Measurements from ENCODE around the gene TRMT2A. TPM values are rescaled to one million over a fixed set of nuclear protein-coding genes. Genes with fewer than 3 reads are reported as not detected.
A peak's percentile ranks its signal among the peaks of the same experiment; 100 is the strongest.

TRMT2A gene
- total RNA-seq, 1 donor from 2014 or later: 24.3 TPM

DNA sequence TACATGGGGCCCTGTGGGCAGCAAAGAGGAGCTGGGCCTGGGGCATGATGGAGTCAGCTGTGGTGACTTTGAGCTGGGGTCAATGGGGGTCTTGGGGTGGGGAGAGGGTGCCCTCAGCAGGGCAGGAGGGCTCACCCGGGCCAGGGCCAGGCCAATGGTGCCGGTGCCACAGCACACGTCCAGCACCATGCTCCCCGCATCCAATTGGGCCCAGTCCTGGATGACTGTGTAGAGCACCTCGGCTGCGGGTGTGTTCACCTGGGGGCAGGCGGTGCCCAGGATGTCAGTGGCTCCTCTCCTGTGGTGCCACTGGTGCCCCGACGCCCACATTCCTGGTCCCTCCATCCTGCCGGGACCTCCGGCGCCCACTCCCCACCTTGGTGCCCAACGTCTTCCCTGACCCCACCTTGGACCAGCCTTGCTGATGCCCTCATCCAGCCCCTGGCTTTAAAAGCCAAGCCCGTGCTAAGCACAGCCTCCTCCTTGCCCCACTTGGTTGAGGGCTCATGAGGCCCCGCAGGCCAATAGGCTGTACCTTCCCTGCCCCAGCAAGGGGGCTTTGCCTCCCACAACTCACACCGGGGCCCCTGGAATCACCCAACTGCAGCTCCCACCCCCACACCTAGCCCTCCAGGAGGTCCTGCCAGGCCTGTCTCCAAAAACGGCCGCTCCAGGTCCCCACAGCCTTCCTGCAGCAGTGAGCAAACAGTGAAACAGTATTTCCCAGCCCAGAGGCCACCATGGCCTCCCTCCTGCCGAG lies 3.3 kb downstream of the TRMT2A start:
- no peaks in the 10 kb centered on the region for H3K36me3 ChIP-seq

DNA sequence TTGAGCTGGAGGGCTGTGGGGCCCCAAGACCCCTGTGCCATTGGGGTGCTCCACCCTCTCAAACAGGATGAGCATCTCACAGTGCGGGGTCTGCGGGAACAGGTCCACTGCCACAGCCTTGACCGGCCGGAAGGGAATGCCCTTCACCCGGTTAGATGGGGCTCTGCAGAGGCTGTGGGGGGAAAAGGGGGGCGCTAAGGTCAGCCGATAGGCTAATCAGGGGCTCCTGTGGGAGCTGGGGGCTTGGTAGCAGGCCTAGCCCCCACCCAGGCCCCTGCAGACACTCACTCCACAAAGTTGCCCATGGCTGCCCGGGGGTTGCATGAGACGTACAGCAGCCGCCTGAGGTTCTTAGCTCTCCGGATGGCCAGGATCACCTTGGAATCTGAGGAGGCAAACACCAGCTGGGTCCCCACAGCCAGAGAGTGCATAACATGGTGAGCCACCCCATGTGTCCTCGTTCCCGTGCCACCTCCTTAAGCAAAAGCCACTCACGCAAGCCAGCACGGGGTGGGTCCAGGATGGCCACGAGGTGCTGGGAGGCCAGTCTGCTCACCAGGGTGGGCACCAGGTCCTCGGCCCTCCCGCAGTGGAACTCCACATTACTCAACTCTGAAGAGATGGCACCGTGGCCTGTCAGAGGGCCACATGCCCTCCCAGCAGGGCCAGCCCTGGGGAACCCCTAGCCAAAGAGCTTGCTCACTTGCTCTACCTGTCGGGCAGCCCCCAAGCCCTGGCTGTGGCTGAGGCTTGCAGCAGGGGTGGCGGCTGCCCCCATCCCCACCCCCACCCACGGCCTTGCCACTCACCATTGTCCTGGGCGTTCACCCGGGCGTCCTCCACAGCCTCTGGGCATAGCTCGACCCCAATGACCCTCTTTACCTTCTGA lies 4.2 kb downstream of the TRMT2A start:
- peaks cover 15% of the 10 kb centered on the region for H3K36me3 Mint-ChIP-seq

More for the DNA sequence above, 3.3 kb downstream of the TRMT2A start:
- DNase-seq (ENCODE audit: low spot score): no peak
- Histone ChIP-seq H4K20me1 (ENCODE audit: low read depth) (peaks cover 34% of the 10 kb centered on the region), H3K4me3 (no peak overlapping the region), H3K4me1 (peaks cover 8% of the 10 kb centered on the region), H3F3A (ENCODE audit: low read depth) (peaks cover 46% of the 10 kb centered on the region), H3K79me2 (ENCODE audit: low read depth) (peaks cover 33% of the 10 kb centered on the region), H3K27ac (no peak overlapping the region), H3K9ac (no peak overlapping the region), H3K27me3 (no peaks in the 10 kb centered on the region), H3K4me2 (no peak overlapping the region), H2AFZ (replicated peaks) (no peak overlapping the region), H3K9me3 (ENCODE audit: low read depth) (no peaks in the 10 kb centered on the region)
- peaks cover 7% of the 10 kb centered on the region for H3K27me3 Mint-ChIP-seq (ENCODE audit: insufficient read depth, low read depth)
- peaks cover 2% of the 10 kb centered on the region for H3K9me3 Mint-ChIP-seq
- TF ChIP-seq, protein P1, sequence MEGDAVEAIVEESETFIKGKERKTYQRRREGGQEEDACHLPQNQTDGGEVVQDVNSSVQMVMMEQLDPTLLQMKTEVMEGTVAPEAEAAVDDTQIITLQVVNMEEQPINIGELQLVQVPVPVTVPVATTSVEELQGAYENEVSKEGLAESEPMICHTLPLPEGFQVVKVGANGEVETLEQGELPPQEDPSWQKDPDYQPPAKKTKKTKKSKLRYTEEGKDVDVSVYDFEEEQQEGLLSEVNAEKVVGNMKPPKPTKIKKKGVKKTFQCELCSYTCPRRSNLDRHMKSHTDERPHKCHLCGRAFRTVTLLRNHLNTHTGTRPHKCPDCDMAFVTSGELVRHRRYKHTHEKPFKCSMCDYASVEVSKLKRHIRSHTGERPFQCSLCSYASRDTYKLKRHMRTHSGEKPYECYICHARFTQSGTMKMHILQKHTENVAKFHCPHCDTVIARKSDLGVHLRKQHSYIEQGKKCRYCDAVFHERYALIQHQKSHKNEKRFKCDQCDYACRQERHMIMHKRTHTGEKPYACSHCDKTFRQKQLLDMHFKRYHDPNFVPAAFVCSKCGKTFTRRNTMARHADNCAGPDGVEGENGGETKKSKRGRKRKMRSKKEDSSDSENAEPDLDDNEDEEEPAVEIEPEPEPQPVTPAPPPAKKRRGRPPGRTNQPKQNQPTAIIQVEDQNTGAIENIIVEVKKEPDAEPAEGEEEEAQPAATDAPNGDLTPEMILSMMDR (IDR thresholded peaks at IDR 0.05): no peak
- no peak for TF ChIP-seq EZH2phosphoT487 (IDR thresholded peaks at IDR 0.05)
- no peak for TF ChIP-seq EZH2 (IDR thresholded peaks at IDR 0.05)
- H3K36me3 Mint-ChIP-seq: peaks cover 13% of the 10 kb centered on the region
- H3K4me1 Mint-ChIP-seq: peaks cover 11% of the 10 kb centered on the region
- H3K27ac Mint-ChIP-seq: no peak overlapping the region
- H3K4me3 Mint-ChIP-seq: peak overlapping the region; percentile 63

DNA sequence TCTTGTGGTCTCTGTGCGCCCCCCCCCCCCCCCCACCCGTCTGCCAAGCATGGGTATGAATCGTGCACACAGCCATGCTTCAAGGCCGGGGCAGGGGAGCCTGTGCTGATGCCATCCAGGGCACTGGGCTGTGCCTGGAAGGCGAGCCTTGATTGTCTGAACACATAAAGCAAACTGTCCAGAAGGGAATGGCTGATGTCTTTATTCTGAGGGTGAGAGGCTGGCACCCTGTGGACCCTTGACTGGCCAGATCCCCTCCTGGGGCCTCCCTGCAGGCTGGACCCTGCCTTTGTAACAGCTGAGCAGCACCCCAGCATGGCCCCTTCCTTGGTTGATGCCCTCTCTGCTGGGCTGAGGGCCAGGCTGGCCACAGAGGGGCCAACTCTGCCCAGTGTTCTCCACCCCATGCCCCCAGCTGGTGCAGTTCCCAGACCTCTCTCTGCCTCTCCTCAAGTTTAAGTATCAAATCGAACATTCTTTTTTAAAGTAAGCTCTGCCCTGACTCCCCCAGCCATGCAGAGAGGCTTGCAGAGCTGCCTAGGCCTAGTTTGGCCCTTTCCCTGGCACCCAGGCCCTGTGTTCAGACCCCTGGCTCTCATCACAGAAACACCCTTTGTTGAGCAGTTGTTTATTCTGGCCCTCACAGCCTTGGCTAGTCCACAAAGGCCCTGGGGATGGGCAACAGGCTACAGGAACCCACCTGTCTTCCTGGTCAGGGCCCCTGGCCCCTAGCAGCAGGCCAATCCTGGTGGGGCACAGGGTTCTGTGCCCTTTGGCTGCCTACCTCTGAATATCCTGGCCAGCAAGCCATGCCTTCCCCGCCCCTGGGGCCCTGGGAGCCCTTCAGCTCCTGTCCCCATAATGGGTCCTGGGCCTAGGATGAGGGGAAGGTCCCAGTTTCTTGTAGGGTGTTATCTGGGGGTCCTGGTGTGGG lies 5.1 kb downstream of the TRMT2A start:
- Histone ChIP-seq H3K4me1 (peaks cover 3% of the 10 kb centered on the region), H3K4me2 (no peak overlapping the region), H3K27ac (no peak overlapping the region), H3K9ac (no peak overlapping the region), H3K27me3 (no peaks in the 10 kb centered on the region), H3F3A (ENCODE audit: low read depth) (peaks cover 46% of the 10 kb centered on the region), H4K20me1 (ENCODE audit: low read depth) (peaks cover 25% of the 10 kb centered on the region), H3K9me3 (ENCODE audit: low read depth) (no peaks in the 10 kb centered on the region), H3K36me3 (no peaks in the 10 kb centered on the region), H3K4me3 (no peak overlapping the region), H2AFZ (replicated peaks) (no peak overlapping the region), H3K79me2 (ENCODE audit: low read depth) (peaks cover 18% of the 10 kb centered on the region)
- DNase-seq (ENCODE audit: low spot score): no peak
- H3K36me3 Mint-ChIP-seq: peaks cover 17% of the 10 kb centered on the region
- peaks cover 5% of the 10 kb centered on the region for H3K4me1 Mint-ChIP-seq
- H3K4me3 Mint-ChIP-seq: peak overlapping the region; percentile 33
- TF ChIP-seq, protein P1 (IDR thresholded peaks at IDR 0.05): no peak
- TF ChIP-seq EZH2phosphoT487 (IDR thresholded peaks at IDR 0.05) (no peak), EZH2 (IDR thresholded peaks at IDR 0.05) (no peak)
- no peak overlapping the region for H3K27ac Mint-ChIP-seq
- peaks cover 2% of the 10 kb centered on the region for H3K9me3 Mint-ChIP-seq
- peaks cover 10% of the 10 kb centered on the region for H3K27me3 Mint-ChIP-seq (ENCODE audit: insufficient read depth, low read depth)

More for the DNA sequence above, 4.2 kb downstream of the TRMT2A start:
- Mint-ChIP-seq H3K4me1 (peaks cover 5% of the 10 kb centered on the region), H3K9me3 (peaks cover 2% of the 10 kb centered on the region), H3K4me3 (no peak overlapping the region), H3K27ac (no peak overlapping the region), H3K27me3 (ENCODE audit: insufficient read depth, low read depth) (peaks cover 8% of the 10 kb centered on the region)
- TF ChIP-seq EZH2 (IDR thresholded peaks at IDR 0.05): no peak
- TF ChIP-seq, protein P1 (IDR thresholded peaks at IDR 0.05): no peak
- TF ChIP-seq EZH2phosphoT487 (IDR thresholded peaks at IDR 0.05): no peak
- Histone ChIP-seq H3K79me2 (ENCODE audit: low read depth) (peaks cover 24% of the 10 kb centered on the region), H3F3A (ENCODE audit: low read depth) (peaks cover 46% of the 10 kb centered on the region), H2AFZ (replicated peaks) (no peak overlapping the region), H3K4me2 (no peak overlapping the region), H4K20me1 (ENCODE audit: low read depth) (peaks cover 25% of the 10 kb centered on the region), H3K27ac (no peak overlapping the region), H3K4me1 (peaks cover 3% of the 10 kb centered on the region), H3K4me3 (no peak overlapping the region), H3K36me3 (no peaks in the 10 kb centered on the region), H3K27me3 (no peaks in the 10 kb centered on the region), H3K9me3 (ENCODE audit: low read depth) (no peaks in the 10 kb centered on the region), H3K9ac (no peak overlapping the region)
- DNase-seq (ENCODE audit: low spot score): no peak
